HTERT RPE-1 (cell line): ENCODE measurements around the gene CCR9.

ENCODE experiments used
- in situ Hi-C: fragments of 300-500 bp; cut with MboI; formaldehyde crosslinking; loops from 4 replicates; pipeline ENCODE4 v1.14.3; 2020; ENCODE audit warnings: low sequenced_read_pairs

Gene CCR9

DNA sequence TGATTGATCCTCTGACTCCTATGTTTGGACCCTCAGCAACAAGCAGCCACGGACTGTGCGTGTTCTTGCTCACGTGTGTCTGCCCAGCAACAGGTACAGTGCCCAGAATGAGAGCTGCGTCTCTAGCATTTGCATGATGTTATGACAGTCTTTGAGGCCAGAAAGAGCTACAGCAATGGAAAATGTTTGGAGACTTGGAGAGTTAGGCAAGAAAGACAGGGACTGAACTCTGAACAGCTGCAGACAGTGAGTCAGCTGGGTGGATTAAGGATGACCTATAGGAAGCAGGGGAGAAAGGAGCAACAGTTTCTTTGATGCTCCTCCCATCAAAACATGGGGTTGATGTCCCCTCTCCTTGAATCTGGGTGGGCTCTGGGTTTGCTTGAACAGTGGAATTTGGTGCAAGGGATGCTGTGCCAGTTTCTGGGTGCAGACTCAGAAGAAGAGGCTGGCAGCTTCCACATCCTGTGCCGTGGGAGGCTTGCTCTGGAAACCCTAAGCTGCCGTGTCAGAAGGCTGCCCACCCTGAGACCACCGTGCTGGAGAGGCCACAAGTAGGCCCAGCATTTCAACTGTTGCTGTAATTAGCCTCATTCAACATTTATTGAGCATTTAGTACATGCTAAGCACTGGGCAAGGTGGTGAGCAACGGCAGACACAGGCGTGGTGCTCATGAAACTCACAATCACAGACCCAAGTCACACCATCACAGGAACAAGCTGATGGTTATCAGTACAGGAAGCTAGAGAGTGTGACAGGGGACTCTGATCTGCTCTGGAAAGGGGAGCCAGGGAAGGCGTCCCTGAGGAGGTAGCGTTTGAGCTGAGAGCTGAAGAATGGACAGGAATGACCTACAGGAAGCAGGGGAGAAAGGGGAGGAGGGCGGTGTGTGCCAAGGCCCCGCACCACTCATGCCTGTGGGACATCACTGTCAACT, 21.7 kb downstream of the CCR9 start:
- in situ Hi-C loops, result no loop called here

DNA sequence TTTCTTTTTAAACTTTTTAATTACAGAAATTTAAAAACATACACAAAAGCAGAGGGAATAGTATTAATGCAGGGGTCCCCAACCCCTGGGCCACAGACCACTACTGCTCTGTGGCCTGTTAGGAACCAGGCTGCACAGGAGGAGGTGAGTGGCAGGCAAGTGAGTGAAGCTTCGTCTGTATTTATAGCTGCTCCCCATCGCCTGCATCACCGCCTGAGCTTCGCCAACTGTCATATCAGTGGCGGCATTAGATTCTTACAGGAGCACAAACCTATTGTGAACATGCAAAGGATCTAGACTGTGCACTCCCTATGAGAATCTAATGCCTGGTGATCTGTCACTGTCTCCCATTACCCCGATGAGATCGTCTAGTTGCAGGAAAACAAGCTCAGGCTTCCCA, 22.4 kb downstream of the CCR9 start:
- in situ Hi-C loops, result no loop called here

DNA sequence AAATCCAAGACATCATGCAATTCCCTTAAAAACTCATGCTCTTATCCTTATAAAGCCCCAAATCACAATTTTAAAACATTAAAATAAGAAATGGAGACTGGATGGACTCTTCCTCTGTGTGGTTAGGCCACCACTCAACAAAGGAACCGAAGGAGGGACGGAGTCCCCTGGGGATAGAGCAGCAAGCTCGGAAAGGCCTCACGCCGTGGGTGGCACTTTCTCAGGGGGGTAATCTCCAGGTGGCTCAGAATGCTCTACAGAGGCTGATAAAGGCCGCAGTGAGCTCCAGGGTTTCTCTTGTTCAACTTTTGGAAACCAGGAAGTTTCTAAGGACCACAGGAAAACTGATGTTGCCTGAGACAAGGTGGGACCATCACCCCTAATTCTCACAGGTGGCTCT, 23.2 kb downstream of the CCR9 start:
- in situ Hi-C loops, result no loop called here

DNA sequence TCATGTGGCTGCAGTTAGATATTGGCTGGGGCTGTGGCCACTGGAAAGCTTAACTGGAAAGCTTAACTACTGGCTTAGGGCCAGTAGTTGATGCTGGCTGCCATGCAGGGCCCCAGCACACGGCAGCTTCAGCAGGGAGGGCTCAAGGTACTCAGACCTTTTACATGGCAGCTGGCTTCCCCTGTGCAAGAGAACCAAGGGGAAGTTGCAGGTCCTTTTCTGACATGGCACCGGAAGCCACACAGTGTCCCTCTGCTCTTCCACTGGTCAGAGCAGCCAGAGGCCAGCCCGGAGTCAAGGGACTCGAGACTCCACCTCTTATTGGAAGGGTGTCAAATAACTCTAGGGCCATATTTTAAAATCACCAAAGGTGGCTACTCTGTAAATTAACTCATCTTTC, 24.5 kb downstream of the CCR9 start:
- in situ Hi-C loops, result no loop called here

DNA sequence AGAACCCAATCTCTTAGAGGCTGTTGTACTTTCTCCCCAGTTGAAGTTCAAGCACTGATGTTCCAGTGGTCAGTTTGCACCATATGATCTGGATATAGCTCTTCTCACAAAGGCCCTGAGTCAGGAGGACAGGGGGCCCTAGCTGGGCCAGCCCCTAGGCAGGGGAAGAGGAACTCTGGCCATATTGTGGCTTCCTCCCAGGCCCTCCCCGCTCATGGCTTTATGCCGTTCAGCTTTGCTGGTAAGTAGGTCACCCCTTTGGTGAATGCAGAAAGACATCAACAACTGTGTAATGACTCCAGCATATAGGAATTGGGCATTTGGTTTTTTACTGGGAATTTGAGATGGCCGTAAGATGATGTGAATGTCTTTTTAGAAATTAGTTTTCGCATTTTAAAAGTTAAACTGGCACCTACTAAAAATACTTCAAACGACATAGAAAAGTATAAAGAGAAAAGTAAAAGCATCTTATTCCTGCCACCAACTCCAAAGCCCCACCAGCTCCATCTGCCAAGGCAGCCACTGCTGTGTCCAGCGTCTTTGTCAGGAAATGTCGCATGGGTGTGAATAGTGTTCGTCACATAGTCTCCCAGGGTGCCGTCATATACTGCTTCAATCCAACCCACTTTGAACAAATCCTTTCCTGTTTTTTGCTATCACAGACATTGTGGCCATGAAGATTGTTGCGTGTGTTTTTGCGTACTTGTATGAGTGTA, 25.3 kb downstream of the CCR9 start:
- in situ Hi-C loops, result no loop called here

DNA sequence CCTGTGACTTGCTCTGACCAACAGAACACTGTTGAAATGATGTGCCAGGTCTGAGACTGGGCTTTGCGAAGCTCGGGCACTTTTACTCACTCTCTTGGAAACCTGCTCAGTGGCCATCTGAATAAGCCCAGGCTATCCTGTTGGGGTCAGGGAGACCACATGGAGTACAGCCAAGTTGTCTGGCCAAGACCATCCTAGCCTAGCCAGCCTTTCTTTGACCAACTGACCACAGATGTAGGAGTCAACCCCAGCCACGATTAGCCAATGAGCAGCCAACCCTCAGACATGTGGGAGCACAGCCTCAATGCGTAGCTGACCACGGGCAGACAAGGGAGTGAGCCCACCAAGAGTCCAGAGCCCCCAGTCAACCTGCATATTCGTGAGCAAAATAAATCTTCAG, 26.1 kb downstream of the CCR9 start:
- in situ Hi-C loops, result no loop called here

DNA sequence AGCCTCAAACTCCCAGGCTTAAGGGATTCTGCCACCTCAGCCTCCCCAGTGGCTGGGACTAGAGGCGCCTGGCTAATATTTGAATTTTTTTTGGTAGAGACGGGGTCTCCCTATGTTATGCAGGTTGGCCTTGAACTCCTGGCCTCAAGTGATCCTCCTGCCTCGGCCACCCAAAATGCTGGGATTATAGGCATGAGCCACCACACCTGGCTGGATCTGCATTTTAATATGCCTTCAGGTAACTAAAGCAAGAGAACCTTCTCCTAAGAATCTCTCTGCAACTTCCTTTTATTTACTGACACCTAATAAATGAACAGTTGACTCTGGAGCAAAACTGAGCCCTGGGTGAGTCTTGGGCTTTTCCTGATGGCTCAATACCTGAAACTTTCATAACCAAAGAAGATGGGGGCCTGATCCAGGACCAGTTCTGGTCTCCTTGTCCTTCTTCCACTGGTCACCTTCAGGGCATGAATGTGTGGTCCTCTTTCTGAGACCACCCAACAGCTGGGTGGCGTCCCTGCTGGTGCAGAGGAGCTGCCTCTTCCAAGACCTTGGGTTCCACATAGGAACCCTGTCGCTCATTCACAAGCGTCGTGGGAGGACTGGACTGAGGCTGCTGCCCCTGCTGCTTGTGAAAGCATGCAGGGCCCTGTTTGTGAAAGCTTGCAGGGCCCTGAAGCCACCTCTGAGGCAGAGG, 28.2 kb downstream of the CCR9 start:
- in situ Hi-C loops, result no loop called here

DNA sequence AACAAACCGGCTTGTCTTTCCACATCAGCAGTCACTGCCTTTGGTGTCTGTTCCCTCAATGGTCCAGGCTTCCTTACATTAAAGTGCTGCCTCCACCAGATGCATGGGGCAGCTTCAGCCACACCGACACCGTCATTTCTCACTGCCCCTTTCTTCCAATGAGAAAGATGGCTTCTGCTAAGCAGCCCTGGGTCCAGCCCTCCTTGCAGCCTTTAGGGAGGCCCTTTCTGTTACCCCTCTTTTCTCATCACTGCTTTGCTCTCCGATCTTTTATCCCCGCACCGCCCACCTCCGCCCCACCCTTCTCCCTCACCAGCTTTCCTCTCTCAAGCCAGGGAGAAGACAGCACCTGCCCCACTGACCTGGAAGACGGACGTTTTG, 28.7 kb downstream of the CCR9 start:
- in situ Hi-C loops, result no loop called here

DNA sequence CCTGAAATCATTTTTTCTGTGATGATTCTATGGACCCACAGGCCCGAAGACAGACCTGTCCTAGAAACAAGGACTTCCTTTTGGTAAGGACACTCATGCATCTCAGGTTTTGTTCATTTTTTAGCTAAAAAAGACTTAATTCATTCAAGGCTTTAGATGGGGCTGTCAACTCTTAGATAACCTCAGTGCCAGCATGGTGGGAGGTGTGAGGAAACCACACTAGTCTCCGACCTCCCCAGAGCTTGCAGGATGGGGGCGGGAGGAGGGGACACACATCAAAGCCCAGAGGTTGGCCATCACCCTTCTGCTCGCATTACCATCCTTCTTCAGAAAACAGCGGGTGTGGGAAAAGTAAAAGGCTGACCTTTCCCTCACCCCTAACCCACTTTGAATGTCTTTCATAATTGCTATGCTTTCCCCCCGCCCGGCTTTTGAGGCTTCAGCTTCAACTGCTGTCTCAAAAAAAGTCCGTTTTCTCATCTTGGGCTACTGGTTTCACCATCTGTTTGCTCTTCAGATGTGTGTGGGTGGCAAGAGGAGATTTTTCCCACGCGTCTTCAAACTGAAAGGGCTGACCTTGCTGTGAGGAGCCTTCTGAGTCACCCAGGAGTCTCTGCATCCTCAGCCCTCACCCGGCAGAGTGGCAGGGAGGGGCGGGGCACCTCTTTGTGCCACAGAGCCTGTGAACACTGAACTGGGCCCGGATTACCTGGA, 29.3 kb downstream of the CCR9 start:
- in situ Hi-C loops, result no loop called here

DNA sequence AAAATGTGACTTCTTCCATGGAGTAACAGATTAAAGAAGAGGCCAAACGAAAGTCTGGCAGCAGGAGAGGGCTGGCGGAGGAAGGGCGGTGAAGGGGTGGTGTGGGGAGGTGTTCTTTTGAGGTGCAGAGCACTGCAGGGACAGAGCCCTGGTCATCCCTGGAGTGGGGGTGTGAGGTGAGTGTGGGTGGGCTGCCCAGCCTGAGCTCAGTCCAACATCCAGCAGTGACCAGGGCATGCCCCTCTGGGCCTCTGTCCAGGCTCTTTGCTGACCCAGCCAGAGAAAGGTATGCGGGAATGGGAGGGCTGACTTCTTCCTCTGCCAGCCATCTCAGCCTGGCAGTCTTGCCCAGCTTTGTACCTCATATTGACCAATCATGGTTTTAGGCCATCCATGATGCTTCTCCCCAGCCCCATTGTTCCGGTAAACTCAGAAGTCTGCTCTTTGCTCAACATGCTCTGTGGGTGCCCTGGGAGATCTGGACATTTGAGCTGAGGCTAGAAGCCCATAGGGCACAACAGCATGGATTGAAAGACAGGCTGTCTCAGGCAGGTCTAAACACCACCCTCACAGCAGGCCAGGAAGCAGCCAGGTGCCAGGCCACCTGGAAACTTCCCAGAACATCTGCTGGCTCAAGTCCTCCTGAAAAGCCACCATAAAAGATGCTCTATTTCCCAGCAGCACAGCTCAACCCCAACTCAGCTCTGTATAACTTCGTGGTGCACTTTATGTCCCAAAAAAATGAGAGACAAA, 31.0 kb downstream of the CCR9 start:
- in situ Hi-C loops, result no loop called here

DNA sequence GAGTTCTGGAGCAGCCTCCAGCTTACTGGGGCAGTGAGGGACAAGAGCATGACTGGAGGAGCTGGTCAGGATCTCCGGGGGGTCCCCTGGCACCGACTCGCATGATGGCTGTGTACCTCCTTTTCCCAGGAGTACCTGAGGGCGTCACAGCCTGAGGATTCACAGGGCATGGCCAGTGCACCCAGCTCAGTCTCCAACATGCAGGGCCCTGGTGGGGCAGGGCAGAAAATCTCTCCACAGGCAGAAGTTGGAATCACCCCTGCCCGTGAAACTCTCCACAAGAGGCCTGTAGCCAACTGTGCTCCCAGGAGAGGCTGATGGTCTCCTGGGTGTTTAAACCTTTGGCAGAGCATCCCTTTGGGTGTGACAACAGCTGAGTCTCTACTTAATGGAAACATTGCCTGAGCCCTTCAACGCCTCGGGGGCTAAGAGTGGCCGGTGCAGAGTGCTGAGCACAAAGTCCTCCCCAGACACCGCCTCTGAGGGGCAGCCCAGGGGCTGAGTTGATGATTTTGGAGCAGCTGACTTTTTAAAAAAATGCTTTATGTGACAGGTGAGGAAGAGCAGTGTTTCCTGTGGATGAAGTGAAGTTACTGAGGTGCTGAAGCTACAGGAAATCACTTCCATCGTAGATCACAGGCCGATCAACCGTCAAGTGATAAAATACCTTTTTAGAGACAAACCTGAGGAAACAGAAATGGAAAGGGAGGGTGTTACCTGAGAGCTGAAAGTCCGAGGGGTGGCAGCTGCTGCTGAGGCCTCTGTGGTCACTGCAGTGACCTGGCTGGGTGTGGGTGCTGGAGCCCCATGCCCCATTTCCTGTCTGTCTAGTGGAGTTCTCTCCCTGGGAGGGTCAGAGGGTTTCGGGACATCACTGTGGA, 35.1 kb downstream of the CCR9 start:
- in situ Hi-C loops, result no loop called here

DNA sequence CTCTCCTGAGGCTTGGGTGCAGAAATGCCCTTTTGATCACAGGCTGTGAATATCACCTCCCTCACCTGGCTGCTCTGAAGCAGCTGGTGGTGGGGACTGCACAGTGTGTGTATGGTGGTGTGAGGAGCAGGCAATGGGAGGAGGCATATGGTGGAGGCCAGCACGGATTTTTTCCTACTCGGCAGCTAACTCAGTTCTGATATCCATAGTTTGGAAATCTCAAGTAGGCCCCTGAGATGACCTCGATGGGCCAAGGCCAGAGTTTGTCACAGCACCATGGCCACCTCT, 35.6 kb downstream of the CCR9 start:
- in situ Hi-C loops, result no loop called here

DNA sequence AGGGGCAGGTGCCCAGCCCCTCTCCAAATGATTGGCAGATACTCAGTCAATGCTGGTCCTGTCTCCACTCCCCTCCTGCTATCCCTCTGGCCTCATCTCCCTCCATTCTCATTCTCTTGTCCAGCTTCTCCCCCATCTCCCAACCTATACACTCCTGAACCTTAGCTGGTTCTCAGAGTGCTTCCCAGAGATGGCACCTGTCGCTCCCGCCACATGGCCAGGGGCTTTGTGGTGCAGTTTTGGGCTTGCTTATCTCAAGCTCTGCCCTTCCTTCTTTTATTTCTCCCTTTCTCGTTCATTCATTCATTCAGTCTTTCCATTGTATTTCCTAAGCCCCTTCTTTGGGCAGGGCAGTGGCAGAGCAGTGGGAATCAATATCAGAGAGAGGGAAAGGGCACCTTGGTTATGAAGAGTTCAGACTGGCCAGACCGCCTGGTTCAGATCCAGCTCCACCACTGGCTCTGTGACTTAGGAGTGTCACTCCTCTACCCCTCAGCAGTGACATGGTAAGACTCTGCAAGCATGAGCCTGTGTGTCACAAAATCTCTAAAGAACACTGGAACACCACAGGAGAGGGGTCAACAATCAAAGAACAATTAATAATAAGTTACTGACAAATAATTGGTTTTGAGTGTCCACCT, 36.7 kb downstream of the CCR9 start:
- in situ Hi-C loops, result no loop called here

DNA sequence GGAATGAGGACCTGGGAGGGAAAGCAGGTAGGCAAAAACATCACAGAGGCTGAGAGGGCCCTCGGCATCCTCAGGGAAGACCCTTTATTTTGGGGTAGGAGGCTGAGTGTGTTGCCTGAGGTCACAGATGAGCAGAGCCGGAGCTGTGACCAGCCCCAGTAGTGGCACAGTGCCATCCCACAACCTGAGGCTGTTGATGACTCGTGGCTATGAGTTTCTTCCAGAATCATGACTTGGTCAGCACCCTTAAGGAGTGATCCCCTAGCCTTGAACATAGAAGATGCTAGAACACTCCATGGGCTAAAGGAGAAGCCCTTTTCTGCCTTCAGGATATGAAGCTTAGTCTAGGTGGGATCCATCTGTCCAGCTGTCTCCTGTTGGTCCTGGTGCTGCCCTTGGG, 37.4 kb downstream of the CCR9 start:
- in situ Hi-C loops, result no loop called here

DNA sequence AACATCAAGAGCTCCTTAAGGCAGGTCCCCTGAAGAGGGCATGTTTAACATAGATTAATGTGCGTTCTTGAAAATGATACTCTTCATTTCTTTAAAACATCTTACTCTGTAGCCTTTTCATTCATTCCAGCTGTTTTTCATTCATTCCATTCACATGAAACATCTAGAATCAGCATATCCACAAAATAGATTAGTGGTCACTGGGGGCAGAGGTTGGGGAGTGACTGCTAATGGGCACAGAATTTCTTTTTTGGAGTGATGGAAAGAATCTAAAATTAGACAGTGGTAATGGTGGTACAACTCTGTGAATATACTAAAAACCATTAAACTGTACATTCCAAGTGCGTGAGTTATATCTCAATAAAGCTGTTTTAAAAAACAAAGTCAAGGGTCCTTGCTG, 41.5 kb downstream of the CCR9 start:
- in situ Hi-C loops, result no loop called here

DNA sequence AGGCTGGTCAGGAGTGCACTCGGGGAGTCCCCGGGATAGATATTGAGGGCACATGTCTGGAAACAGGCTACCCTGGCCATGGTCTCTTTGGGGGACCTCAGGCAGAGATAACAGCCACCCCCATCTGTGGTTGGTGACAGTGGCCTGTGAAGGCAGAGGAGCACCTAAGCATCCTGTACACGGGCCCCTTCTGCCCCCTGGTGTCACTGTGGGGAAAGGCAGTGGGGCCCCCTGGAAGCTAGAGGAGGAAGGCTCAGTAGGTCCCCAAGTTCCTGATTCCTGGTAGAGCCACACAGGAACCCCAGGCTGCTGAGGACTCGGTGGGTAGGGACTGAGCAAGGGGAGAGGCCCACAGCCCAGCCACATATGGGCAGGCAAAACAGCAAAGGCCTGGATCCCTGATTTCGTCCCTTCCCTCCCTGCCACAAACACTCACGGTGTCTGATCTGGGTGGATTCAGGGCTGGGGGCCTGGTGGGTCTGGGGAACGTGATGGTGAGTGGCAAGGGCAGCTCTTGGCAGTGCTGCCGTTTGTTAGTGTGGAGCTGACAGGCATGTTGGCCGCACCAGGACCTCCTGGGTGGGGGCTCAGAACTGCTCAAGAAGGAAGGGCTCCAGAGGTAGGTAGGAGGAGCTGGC, 42.8 kb downstream of the CCR9 start:
- in situ Hi-C loops, result no loop called here

DNA sequence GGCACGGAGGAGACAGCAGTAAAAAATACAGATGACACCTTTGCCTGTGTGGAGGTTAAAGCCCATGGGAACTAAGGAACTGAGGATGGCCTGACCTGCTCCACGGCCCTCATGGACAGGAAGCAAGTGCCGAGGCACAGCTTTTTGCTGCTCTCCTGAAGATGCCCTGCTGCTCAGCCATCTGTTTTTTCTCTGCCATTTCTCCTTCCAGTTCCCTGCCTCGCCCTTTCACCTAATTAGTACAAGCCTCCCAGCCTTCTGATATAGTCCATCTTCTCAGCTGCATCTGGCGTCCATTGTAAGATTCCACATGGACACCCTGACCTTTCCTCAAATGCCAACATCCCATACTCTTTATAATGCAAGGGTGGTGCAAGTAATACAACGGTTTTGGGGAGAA, 45.2 kb downstream of the CCR9 start:
- in situ Hi-C loops, result no loop called here

DNA sequence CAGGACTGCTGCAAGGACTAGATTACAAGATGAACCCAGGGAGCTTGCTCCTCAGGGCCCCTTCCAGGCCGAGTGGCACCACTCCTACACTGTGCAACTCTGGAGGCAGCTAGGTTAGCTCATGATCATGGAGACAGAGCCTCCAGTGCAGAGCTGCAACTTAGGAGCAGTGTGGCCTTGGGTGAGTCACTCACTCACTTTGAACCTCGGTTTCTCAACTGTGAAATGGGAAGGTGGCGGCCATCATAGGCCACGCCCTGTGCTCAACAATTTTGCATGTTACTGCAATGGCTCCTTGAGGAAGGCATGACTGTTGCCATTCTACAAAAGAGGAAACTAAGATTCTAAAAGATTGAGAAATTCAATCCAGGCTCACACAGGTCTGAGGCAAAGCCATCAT, 45.8 kb downstream of the CCR9 start:
- in situ Hi-C loops, result no loop called here

DNA sequence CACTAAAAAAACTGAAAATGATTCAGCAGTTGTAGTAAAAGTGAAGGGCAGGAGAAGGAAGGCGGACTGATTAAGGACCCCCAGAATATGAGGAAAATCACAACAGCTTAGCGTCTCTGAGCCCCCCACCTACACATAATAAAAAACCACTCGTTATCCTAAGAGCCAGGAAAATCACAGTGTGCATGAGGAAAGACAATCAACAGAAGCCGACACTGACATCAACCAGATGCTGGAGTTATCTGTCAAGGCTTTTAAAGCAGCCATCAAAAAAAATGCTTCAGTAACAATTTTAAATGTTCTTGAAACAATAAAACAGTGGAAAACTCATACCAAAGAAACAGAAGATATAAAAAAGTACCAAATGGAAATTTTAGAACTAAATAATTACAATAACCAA, 47.2 kb downstream of the CCR9 start:
- in situ Hi-C loops, result no loop called here
